HepG2 (cell line): ENCODE measurements around the gene PARP16. TPM values are rescaled to one million over a fixed set of nuclear protein-coding genes. Genes with fewer than 3 reads are reported as not detected.

Source experiments
- ATAC-seq: fragments of 200-7000 bp; cut with Tn5 transposase; 3 replicates; pipeline ENCODE4 v1.9.1; 2020; ENCODE audit warnings: mild to moderate bottlenecking, moderate library complexity
- BruUV-seq: library from RNA; stranded (reverse); fragments of 400-500 nt; replicated peaks from 2 replicates; lab custom pipeline; 2021; lab: Mats Ljungman, UMichigan
- CTCF ChIA-PET: fragments of 300-600 bp; formaldehyde crosslinking; extraction: SDS; loops from one replicate; lab custom pipeline; 2021; ENCODE audit warnings: low total read pairs, inconsistent platforms, low intra/inter-chr PET ratio; lab: Yijun Ruan, JAX
- POLR2A ChIA-PET: fragments of 350-600 bp; sonication (Branson Sonifier 250); formaldehyde crosslinking; loops from one replicate; lab custom pipeline; 2020; ENCODE audit warnings: antibody characterized with exemption, inconsistent platforms; lab: Yijun Ruan, JAX
- DNase-seq: peaks from one replicate; pipeline ENCODE4 v3.0.0-alpha.2; 2015; ENCODE audit warnings: low spot score
- FAIRE-seq: peaks from 3 replicates; lab custom pipeline; 2011; peaks lifted over from hg19 to GRCh38; lab: Jason Lieb, UNC
- H2AFZ ChIP-seq: one replicate; pipeline ENCODE4 v1.6.1; 2011; ENCODE audit warnings: low read length, inconsistent platforms
- H3K27ac ChIP-seq: fragments of 300-600 bp; 3 replicates; pipeline ENCODE4 v1.8.0; 2011; ENCODE audit warnings: mixed run types, mild to moderate bottlenecking, mixed read lengths, low read length, inconsistent platforms; ENCODE audit not compliant: insufficient read depth; ENCODE audit errors: extremely low read length
- H3K27me3 ChIP-seq, 2 experiments: fragments of 200-600 bp in 1 of 2; 2 replicates in 1 of 2; 3 replicates in 1 of 2; pipeline versions ENCODE4 v1.6.0 to v1.8.0; 2011; ENCODE audit warnings: low read length in 2 of 2, mild to moderate bottlenecking in 2 of 2, moderate library complexity in 2 of 2, inconsistent platforms in 1 of 2; ENCODE audit not compliant: insufficient read depth in 2 of 2, control insufficient read depth in 1 of 2
- H3K36me3 ChIP-seq, 2 experiments: fragments of 200-600 bp in 1 of 2; replicated peaks in 1 of 2; 2 replicates in 1 of 2; 3 replicates in 1 of 2; pipeline versions ENCODE4 v1.5.1 to v1.8.0; 2011; ENCODE audit warnings: low read length in 2 of 2, inconsistent platforms in 1 of 2; ENCODE audit not compliant: insufficient read depth in 2 of 2, control insufficient read depth in 1 of 2
- H3K4me1 ChIP-seq: 2 replicates; pipeline ENCODE4 v1.5.1; 2012; ENCODE audit warnings: low read length, inconsistent platforms; ENCODE audit not compliant: insufficient read depth
- H3K4me2 ChIP-seq: 2 replicates; pipeline ENCODE4 v1.6.0; 2011; ENCODE audit warnings: low read depth, low read length, inconsistent platforms
- H3K4me3 ChIP-seq, 3 experiments: fragments of 200-600 bp in 1 of 3; sonication (generic), shearing (Covaris generic) in 1 of 3; replicated peaks in 1 of 3; 2 replicates each; pipeline ENCODE4 v1.5.1; 2011 to 2016; ENCODE audit warnings: low read length in 3 of 3, inconsistent platforms in 2 of 3, low read depth in 2 of 3, mild to moderate bottlenecking in 2 of 3, control low read depth in 1 of 3, mixed read lengths in 1 of 3; ENCODE audit not compliant: insufficient read depth in 1 of 3
- H3K79me2 ChIP-seq: one replicate; pipeline ENCODE4 v1.6.1; 2011; ENCODE audit warnings: low read length, inconsistent platforms; ENCODE audit not compliant: insufficient read depth
- H3K9ac ChIP-seq: 2 replicates; pipeline ENCODE4 v1.6.0; 2011; ENCODE audit warnings: mild to moderate bottlenecking, low read depth, low read length, inconsistent platforms; ENCODE audit not compliant: insufficient read depth
- H3K9me3 ChIP-seq: 2 replicates; pipeline ENCODE4 v1.5.1; 2012; ENCODE audit warnings: mild to moderate bottlenecking, low read length
- H4K20me1 ChIP-seq: 2 replicates; pipeline ENCODE4 v1.6.0; 2011; ENCODE audit warnings: inconsistent platforms, mild to moderate bottlenecking, low read length, moderate library complexity; ENCODE audit not compliant: insufficient read depth
- BHLHE40 ChIP-seq: IDR thresholded peaks from 2 replicates; pipeline ENCODE4 v1.6.1; 2011; ENCODE audit warnings: low read length, improper control_type of control experiment
- MEF2D ChIP-seq: sonication (generic); formaldehyde crosslinking; IDR thresholded peaks from 2 replicates; pipeline ENCODE4 v1.5.1; 2020; ENCODE audit warnings: mild to moderate bottlenecking, missing genetic modification reagents
- ZFP41 ChIP-seq: sonication (generic); formaldehyde crosslinking; IDR thresholded peaks from 2 replicates; pipeline ENCODE4 v1.4.0; 2020; ENCODE audit warnings: mild to moderate bottlenecking, missing genetic modification reagents, borderline replicate concordance
- ZNF550 ChIP-seq: sonication (generic); formaldehyde crosslinking; IDR thresholded peaks from 2 replicates; pipeline ENCODE4 v1.4.0; 2020; ENCODE audit warnings: mild to moderate bottlenecking, missing genetic modification reagents, borderline replicate concordance
- ZNF558 ChIP-seq: sonication (generic); formaldehyde crosslinking; IDR thresholded peaks from 2 replicates; pipeline ENCODE4 v1.9.0; 2022; ENCODE audit warnings: mild to moderate bottlenecking, missing genetic modification reagents, borderline replicate concordance
- WGBS: methylation state at CpG from one replicate; pipeline ENCODE4 v1.1.6; 2017; ENCODE audit warnings: low lambda C conversion rate; 5-methylcytosine and 5-hydroxymethylcytosine counted together
- in situ Hi-C: cut with HindIII; loops from 2 replicates; pipeline ENCODE4 v1.10.0; 2017; ENCODE audit warnings: low pct_unique_long_range_greater_than_20kb; ENCODE audit not compliant: extremely low pct_ligation_motif_present
- intact Hi-C: fragments of 100-400 bp; cut with micrococcal nuclease; formaldehyde crosslinking; loops from one replicate; pipeline ENCODE4 v1.10.0; 2022; ENCODE audit not compliant: unreplicated experiment
- polyA plus RNA-seq, 8 experiments: library from polyadenylated mRNA; depleted of rRNA in 3 of 8; stranded (reverse) in 7 of 8; unstranded in 1 of 8; fragments of >200 nt; fragmentation: Illumina TruSeq in 4 of 8; extraction: Trizol in 4 of 8; gene quantifications; 2 replicates each; pipeline versions ENCODE4 v1.2.1 to v1.2.3, GENCODE V29; 2011 to 2016; ENCODE audit warnings: low read depth in 4 of 8, missing spikeins in 1 of 8, mixed read lengths in 1 of 8; ENCODE audit not compliant: insufficient read depth in 1 of 8
- total RNA-seq, 5 experiments: library from RNA; depleted of rRNA; stranded (reverse); fragments of >200 nt; fragmentation: Illumina TruSeq; extraction: Trizol; gene quantifications; 2 replicates each; pipeline ENCODE4 v1.2.3, GENCODE V29; 2016; ENCODE audit warnings: low read depth in 1 of 5
- TF ChIP-seq, protein P1 (sequence below): sonication (generic); formaldehyde crosslinking; conservative IDR thresholded peaks from 2 replicates; pipeline ENCODE4 v1.8.0; 2022; ENCODE audit warnings: missing genetic modification reagents
- TF ChIP-seq, protein P2 (sequence below): sonication (generic); formaldehyde crosslinking; IDR thresholded peaks from 2 replicates; pipeline ENCODE4 v1.4.0; 2020; ENCODE audit warnings: missing genetic modification reagents
- TF ChIP-seq, protein P3 (sequence below): sonication (generic); formaldehyde crosslinking; IDR thresholded peaks from 2 replicates; pipeline ENCODE4 v1.4.0; 2020; ENCODE audit warnings: missing genetic modification reagents
- TF ChIP-seq, protein P4 (sequence below): sonication (generic); formaldehyde crosslinking; IDR thresholded peaks from 2 replicates; pipeline ENCODE4 v1.9.0; 2021; ENCODE audit warnings: missing genetic modification reagents, borderline replicate concordance

Gene PARP16
- total and polyA plus RNA-seq, 2 of the 13 experiments (the other 11 are each of a cell fraction or from before 2014, with no cell fraction given): 6.8 to 7.6 TPM

DNA sequence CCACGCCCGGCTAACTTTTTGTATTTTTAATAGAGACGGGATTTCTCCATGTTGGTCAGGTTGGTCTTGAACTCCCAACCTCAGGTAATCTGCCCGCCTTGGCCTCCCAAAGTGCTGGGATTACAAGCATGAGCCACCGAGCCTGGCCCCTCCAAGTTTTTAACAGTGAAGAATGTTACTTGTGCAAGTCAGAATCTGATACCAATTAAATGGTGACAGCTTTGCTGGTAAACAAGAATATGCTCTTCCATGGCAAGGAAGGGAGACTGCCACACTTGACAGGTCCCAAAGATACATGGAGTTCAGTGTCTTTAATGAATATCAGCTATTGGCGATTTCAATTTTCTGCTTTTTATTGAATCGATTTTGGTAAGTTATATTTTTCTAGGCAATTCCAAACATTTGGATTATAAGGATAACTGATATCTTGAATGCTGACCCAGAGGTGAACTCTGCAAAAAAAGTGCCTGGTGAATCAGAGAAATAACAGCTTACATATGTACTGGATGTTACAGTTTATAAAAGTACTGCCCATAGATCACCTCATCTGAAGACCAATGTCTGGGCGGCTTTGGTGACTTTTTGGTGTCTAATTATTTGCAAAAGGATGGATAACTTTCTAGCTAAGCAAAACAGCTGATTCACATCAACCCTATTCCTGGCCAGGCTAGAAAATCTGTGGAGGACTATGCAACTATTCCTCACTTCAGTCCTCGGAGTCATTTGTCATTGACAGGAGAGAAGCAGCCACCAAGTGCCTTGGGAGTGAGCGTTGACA lies 1.2 kb downstream of the PARP16 start (continued):
- TF ChIP-seq, protein P1, sequence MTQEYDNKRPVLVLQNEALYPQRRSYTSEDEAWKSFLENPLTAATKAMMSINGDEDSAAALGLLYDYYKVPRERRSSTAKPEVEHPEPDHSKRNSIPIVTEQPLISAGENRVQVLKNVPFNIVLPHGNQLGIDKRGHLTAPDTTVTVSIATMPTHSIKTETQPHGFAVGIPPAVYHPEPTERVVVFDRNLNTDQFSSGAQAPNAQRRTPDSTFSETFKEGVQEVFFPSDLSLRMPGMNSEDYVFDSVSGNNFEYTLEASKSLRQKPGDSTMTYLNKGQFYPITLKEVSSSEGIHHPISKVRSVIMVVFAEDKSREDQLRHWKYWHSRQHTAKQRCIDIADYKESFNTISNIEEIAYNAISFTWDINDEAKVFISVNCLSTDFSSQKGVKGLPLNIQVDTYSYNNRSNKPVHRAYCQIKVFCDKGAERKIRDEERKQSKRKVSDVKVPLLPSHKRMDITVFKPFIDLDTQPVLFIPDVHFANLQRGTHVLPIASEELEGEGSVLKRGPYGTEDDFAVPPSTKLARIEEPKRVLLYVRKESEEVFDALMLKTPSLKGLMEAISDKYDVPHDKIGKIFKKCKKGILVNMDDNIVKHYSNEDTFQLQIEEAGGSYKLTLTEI: no peak
- TF ChIP-seq ZFP41 (CRISPR knock-in tag) (no peak), MEF2D (CRISPR knock-in tag) (no peak)
- TF ChIP-seq, protein P2, sequence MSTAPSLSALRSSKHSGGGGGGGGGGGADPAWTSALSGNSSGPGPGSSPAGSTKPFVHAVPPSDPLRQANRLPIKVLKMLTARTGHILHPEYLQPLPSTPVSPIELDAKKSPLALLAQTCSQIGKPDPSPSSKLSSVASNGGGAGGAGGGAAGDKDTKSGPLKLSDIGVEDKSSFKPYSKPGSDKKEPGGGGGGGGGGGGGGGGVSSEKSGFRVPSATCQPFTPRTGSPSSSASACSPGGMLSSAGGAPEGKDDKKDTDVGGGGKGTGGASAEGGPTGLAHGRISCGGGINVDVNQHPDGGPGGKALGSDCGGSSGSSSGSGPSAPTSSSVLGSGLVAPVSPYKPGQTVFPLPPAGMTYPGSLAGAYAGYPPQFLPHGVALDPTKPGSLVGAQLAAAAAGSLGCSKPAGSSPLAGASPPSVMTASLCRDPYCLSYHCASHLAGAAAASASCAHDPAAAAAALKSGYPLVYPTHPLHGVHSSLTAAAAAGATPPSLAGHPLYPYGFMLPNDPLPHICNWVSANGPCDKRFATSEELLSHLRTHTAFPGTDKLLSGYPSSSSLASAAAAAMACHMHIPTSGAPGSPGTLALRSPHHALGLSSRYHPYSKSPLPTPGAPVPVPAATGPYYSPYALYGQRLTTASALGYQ (CRISPR knock-in tag): no peak

DNA sequence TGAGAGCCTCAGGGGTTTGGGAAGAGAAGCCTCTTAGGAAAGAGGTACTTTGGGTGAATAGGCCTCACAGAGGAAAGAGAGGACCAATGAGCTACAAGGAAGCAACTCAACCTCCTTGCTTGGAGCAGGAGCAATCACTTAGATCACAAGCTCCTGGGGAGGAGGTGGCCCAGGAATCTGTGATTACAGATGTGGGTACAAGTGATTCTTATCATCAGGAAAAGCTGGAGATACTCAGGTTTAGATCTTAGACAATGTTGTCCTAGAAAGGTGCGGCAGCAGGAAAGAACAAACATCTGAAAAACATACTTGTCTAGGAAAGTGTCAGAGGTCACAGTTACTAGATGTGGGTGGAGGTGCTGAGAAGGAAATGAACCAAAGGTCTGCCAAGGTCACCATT lies 8.2 kb downstream of the PARP16 start:
- Histone ChIP-seq H3K4me1 (peaks cover 33% of the 10 kb centered on the region), H3K27ac (no peak overlapping the region), H3K9ac (no peak overlapping the region), H3K27me3 (no peaks in the 10 kb centered on the region), H4K20me1 (no peaks in the 10 kb centered on the region), H3K4me3 (no peak overlapping the region), H3K36me3 (peaks cover 0 to 6% of the 10 kb centered on the region in 2 experiments; a peak in 2 of 5 replicates), H3K4me2 (no peak overlapping the region), H3K9me3 (no peaks in the 10 kb centered on the region), H3K79me2 (peaks cover 2% of the 10 kb centered on the region), H2AFZ (no peak overlapping the region)
- ATAC-seq (no peak), FAIRE-seq (no peak), DNase-seq (no peak)
- intact Hi-C loops: no loop called here
- POLR2A ChIA-PET: interaction anchor here (1.2 to 2.1 kb wide), 2 partner anchors 13 to 93 kb away, joined by 3 to 7 read pairs; partner anchors contain the start of gene CLPX
- in situ Hi-C loops: no loop called here
- BruUV-seq: no TSS peak
- 81% methylated on average over 1 of the region's 1 CpG for WGBS
- CTCF ChIA-PET: no interaction called here
- TF ChIP-seq, protein P3, sequence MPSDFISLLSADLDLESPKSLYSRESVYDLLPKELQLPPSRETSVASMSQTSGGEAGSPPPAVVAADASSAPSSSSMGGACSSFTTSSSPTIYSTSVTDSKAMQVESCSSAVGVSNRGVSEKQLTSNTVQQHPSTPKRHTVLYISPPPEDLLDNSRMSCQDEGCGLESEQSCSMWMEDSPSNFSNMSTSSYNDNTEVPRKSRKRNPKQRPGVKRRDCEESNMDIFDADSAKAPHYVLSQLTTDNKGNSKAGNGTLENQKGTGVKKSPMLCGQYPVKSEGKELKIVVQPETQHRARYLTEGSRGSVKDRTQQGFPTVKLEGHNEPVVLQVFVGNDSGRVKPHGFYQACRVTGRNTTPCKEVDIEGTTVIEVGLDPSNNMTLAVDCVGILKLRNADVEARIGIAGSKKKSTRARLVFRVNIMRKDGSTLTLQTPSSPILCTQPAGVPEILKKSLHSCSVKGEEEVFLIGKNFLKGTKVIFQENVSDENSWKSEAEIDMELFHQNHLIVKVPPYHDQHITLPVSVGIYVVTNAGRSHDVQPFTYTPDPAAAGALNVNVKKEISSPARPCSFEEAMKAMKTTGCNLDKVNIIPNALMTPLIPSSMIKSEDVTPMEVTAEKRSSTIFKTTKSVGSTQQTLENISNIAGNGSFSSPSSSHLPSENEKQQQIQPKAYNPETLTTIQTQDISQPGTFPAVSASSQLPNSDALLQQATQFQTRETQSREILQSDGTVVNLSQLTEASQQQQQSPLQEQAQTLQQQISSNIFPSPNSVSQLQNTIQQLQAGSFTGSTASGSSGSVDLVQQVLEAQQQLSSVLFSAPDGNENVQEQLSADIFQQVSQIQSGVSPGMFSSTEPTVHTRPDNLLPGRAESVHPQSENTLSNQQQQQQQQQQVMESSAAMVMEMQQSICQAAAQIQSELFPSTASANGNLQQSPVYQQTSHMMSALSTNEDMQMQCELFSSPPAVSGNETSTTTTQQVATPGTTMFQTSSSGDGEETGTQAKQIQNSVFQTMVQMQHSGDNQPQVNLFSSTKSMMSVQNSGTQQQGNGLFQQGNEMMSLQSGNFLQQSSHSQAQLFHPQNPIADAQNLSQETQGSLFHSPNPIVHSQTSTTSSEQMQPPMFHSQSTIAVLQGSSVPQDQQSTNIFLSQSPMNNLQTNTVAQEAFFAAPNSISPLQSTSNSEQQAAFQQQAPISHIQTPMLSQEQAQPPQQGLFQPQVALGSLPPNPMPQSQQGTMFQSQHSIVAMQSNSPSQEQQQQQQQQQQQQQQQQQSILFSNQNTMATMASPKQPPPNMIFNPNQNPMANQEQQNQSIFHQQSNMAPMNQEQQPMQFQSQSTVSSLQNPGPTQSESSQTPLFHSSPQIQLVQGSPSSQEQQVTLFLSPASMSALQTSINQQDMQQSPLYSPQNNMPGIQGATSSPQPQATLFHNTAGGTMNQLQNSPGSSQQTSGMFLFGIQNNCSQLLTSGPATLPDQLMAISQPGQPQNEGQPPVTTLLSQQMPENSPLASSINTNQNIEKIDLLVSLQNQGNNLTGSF (CRISPR knock-in tag): no peak
- TF ChIP-seq ZNF558 (CRISPR knock-in tag) (no peak), BHLHE40 (no peak), ZNF550 (CRISPR knock-in tag) (no peak)
- TF ChIP-seq, protein P4, sequence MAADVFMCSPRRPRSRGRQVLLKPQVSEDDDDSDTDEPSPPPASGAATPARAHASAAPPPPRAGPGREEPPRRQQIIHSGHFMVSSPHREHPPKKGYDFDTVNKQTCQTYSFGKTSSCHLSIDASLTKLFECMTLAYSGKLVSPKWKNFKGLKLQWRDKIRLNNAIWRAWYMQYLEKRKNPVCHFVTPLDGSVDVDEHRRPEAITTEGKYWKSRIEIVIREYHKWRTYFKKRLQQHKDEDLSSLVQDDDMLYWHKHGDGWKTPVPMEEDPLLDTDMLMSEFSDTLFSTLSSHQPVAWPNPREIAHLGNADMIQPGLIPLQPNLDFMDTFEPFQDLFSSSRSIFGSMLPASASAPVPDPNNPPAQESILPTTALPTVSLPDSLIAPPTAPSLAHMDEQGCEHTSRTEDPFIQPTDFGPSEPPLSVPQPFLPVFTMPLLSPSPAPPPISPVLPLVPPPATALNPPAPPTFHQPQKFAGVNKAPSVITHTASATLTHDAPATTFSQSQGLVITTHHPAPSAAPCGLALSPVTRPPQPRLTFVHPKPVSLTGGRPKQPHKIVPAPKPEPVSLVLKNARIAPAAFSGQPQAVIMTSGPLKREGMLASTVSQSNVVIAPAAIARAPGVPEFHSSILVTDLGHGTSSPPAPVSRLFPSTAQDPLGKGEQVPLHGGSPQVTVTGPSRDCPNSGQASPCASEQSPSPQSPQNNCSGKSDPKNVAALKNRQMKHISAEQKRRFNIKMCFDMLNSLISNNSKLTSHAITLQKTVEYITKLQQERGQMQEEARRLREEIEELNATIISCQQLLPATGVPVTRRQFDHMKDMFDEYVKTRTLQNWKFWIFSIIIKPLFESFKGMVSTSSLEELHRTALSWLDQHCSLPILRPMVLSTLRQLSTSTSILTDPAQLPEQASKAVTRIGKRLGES: no peak
